Measurements from ENCODE around the gene GPR37. TPM values are rescaled to one million over a fixed set of nuclear protein-coding genes. Genes with fewer than 3 reads are reported as not detected.

GPR37 gene
- total RNA-seq, 4 donors from 2014 or later: 0.53 to 1.1 TPM; not detected in 2

DNA sequence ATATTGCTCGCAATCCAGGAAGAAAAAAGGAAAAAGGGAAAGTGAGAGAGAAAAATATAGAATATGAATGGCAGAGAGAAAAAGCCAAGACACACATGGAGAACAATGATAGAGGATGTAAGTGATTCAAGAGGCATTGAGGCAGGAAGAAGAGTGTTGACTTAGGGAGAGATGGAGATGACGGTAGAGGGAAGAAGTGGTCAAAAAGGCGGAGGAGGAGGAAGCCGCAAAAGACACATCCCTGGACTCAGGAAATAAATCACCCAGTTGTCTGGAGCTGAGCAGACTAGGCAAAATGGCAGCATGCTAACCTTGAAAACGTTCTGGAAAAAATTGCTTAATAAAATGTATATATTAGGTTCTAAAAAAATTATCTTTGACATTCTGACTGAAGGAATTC lies 17.7 kb upstream of the GPR37 start:
- Histone ChIP-seq H3K4me3 (no peak overlapping the region), H3K27ac (no peak overlapping the region), H3K4me1 (no peaks in the 10 kb centered on the region), H3K9me3 (no peaks in the 10 kb centered on the region), H3K27me3 (no peaks in the 10 kb centered on the region), H3K36me3 (no peaks in the 10 kb centered on the region)
- no peak for TF ChIP-seq POLR2A (IDR thresholded peaks at IDR 0.05)
- TF ChIP-seq CTCF (IDR thresholded peaks at IDR 0.05): no peak
- DNase-seq: no peak

DNA sequence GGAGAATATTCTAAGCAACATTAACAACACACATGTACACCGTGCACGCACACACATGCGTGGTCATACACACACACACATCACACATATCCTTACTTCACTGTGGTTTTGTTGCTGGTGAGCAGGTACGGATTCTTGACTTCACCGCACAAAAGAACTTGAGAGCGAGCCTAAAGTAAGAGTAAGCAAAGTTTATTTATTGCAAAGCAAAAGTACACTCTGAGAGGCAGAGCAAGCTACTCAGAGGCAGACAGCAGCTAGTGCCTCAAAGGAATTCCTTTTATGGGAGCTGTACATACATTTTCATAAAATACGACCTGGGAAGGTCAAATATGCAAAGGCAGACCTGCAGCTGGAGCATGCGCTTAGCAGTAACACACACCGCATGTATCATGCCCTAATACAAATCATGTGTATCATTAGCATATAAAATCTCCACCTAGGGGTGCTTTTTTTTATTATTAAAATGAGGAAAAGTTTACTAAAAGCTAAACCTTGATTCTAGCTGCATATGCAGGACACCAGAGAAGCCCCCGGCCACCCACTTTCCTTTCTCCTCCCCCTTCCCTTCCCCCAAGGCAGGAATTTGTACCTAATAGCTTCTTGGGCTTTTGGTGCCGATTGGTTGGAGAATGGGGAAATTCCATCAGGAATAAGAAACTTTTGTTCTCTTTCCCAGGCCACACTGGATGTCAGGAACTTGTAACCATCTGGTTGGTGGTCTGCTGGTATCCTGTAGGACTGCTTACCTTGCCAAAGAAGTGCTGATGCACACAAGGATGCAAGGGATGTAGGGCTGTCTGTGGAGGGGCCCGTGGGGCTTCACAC lies 16.5 kb upstream of the GPR37 start:
- Histone ChIP-seq H3K9me3 (no peaks in the 10 kb centered on the region), H3K27ac (no peak overlapping the region), H3K4me1 (no peaks in the 10 kb centered on the region), H3K36me3 (no peaks in the 10 kb centered on the region), H3K27me3 (no peaks in the 10 kb centered on the region), H3K4me3 (no peak overlapping the region)
- no peak for DNase-seq
- TF ChIP-seq POLR2A (IDR thresholded peaks at IDR 0.05): no peak
- no peak for TF ChIP-seq CTCF (IDR thresholded peaks at IDR 0.05)

GRCh38 chr7:124781418-124781817 lies 15.8 kb upstream of the GPR37 start:
- Histone ChIP-seq H3K4me1 (no peaks in the 10 kb centered on the region), H3K4me3 (no peak overlapping the region), H3K36me3 (no peaks in the 10 kb centered on the region), H3K27me3 (no peaks in the 10 kb centered on the region), H3K9me3 (no peaks in the 10 kb centered on the region), H3K27ac (no peak overlapping the region)
- no peak for DNase-seq
- TF ChIP-seq POLR2A (IDR thresholded peaks at IDR 0.05) (no peak), CTCF (IDR thresholded peaks at IDR 0.05) (no peak)

- TF ChIP-seq CTCF (IDR thresholded peaks at IDR 0.05): no peak
- TF ChIP-seq POLR2A (IDR thresholded peaks at IDR 0.05): no peak
- Histone ChIP-seq H3K27ac (no peak overlapping the region), H3K36me3 (no peaks in the 10 kb centered on the region), H3K9me3 (no peaks in the 10 kb centered on the region), H3K27me3 (no peaks in the 10 kb centered on the region), H3K4me1 (no peaks in the 10 kb centered on the region), H3K4me3 (no peak overlapping the region)
- DNase-seq: no peak
These were observed 15.0 kb upstream of the GPR37 start for GRCh38 chr7:124780608-124781007.

DNA sequence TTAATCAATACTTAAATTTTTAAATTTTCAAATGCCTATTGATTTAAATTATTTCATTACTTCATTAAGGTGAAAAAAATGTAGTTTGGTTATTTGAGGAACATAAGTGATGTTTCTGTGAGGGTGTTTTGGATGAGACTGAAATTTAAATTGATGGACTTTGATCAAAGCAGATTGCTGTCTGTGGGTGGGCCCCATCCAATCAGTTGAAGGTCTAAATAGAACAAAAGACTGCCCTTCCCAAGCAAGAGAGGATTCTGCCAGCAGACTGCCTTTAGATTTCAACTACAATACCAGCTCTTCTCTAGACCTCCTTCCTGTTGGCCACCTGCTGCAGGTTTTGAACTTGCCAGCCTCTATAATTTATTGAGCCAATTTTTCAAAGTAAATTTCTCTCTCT lies 14.5 kb upstream of the GPR37 start:
- Histone ChIP-seq H3K9me3 (no peaks in the 10 kb centered on the region), H3K4me3 (no peak overlapping the region), H3K4me1 (no peaks in the 10 kb centered on the region), H3K27me3 (no peaks in the 10 kb centered on the region), H3K27ac (no peak overlapping the region), H3K36me3 (no peaks in the 10 kb centered on the region)
- no peak for DNase-seq
- TF ChIP-seq CTCF (IDR thresholded peaks at IDR 0.05): no peak
- TF ChIP-seq POLR2A (IDR thresholded peaks at IDR 0.05): no peak

Measured in Peyer's patch (tissue), 4 donors.